ENCODE measurements around the gene MAGEB3.

DNA sequence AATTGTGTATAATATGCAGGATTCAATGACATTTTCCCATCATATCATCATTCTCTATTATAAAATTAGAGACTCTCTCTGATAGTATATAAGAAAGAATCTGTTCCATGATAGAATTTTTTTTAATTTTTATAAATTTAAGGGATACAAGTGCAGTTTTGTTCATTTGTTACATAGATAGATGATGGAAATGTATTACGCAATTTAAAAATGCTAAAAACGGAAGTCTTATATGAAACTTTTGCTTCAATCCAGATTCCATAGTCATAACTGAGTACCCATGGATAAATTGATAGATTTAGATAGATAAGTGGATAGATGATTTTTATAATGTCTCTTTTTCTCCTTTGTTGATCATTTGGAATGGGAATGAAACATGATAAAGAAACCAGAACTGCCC, 40.0 kb upstream of the MAGEB3 start:
- no peak for TF ChIP-seq GATA3 (IDR thresholded peaks at IDR 0.05; ENCODE audit: low read depth, low read length)
- no peak for TF ChIP-seq GATA2 (IDR thresholded peaks at IDR 0.05; ENCODE audit: low read depth, low read length)

Measured in SH-SY5Y (cell line).